Uterus (tissue), 4 donors: ENCODE measurements around the gene WDR6. TPM values are rescaled to one million over a fixed set of nuclear protein-coding genes. Genes with fewer than 3 reads are reported as not detected.

ENCODE experiments used
- DNase-seq, 2 donors: peaks; one replicate each; pipeline ENCODE4 v3.0.0-alpha.2; 2019 to 2020
- H3K27ac ChIP-seq, 2 donors: fragments of 200-600 bp; sonication (generic); 1 replicate in 1 of 2; 2 replicates in 1 of 2; pipeline ENCODE4 v1.5.1; 2016 to 2018
- H3K27me3 ChIP-seq, 2 donors: fragments of 200-600 bp; sonication (generic); one replicate each; pipeline ENCODE4 v1.5.1; 2018 to 2019; ENCODE audit warnings: control low read depth in 1 of 2
- H3K36me3 ChIP-seq, 2 donors: fragments of 200-600 bp; sonication (generic); one replicate each; pipeline ENCODE4 v1.5.1; 2019; ENCODE audit warnings: control low read depth in 1 of 2
- H3K4me1 ChIP-seq, 2 donors: fragments of 200-600 bp; sonication (generic); one replicate each; pipeline ENCODE4 v1.5.1; 2018 to 2019; ENCODE audit warnings: control low read depth in 1 of 2
- H3K4me3 ChIP-seq, 2 donors: fragments of 200-600 bp; sonication (generic); 1 replicate in 1 of 2; 2 replicates in 1 of 2; pipeline ENCODE4 v1.5.1; 2018 to 2019; ENCODE audit warnings: mild to moderate bottlenecking in 1 of 2
- H3K9me3 ChIP-seq, 2 donors: fragments of 200-600 bp; sonication (generic); one replicate each; pipeline ENCODE4 v1.5.1; 2019; ENCODE audit warnings: control low read depth in 1 of 2
- CTCF ChIP-seq, 4 experiments: fragments of 200-600 bp in 2 of 4; fragments of 450-650 bp in 2 of 4; sonication (generic) in 2 of 4; IDR thresholded peaks; one replicate each; pipeline ENCODE4 v1.5.1; 2016 to 2019; ENCODE audit warnings: antibody characterized with exemption in 4 of 4, mild to moderate bottlenecking in 2 of 4, moderate library complexity in 1 of 4
- POLR2A ChIP-seq, 2 donors: fragments of 450-650 bp; IDR thresholded peaks; one replicate each; pipeline ENCODE4 v1.6.1; 2016; ENCODE audit warnings: antibody characterized with exemption in 2 of 2, mild to moderate bottlenecking in 1 of 2, moderate library complexity in 1 of 2
- intact Hi-C: fragments of 100-400 bp; cut with DNase I; formaldehyde crosslinking; loops from one replicate; pipeline ENCODE4 v1.15.1; 2023; ENCODE audit warnings: low total_unique reads
- total RNA-seq, 4 donors: library from RNA; depleted of rRNA in 3 of 4; stranded (reverse); fragments of >200 nt in 3 of 4; gene quantifications; one replicate each; pipeline versions ENCODE4 v1.1.0 to v1.2.4, GENCODE V29; 2014 to 2023
- donor health status: DM: yes; HTN: yes; CAD: no.

The WDR6 gene
- total RNA-seq, 4 donors from 2014 or later: 50.0 to 243 (median 122) TPM

GRCh38 chr3:48997714-48998637 lies 9.2 kb upstream of the WDR6 start:
- intact Hi-C loops: no loop called here
- Histone ChIP-seq H3K36me3 (no peaks in the 10 kb centered on the region), H3K4me3 (no peak overlapping the region), H3K27ac (no peak overlapping the region), H3K9me3 (no peaks in the 10 kb centered on the region), H3K27me3 (no peaks in the 10 kb centered on the region), H3K4me1 (peaks cover 0 to 6% of the 10 kb centered on the region in 2 donors)
- TF ChIP-seq POLR2A (IDR thresholded peaks at IDR 0.05) (no peak), CTCF (IDR thresholded peaks at IDR 0.05) (no peak)
- no peak for DNase-seq

DNA sequence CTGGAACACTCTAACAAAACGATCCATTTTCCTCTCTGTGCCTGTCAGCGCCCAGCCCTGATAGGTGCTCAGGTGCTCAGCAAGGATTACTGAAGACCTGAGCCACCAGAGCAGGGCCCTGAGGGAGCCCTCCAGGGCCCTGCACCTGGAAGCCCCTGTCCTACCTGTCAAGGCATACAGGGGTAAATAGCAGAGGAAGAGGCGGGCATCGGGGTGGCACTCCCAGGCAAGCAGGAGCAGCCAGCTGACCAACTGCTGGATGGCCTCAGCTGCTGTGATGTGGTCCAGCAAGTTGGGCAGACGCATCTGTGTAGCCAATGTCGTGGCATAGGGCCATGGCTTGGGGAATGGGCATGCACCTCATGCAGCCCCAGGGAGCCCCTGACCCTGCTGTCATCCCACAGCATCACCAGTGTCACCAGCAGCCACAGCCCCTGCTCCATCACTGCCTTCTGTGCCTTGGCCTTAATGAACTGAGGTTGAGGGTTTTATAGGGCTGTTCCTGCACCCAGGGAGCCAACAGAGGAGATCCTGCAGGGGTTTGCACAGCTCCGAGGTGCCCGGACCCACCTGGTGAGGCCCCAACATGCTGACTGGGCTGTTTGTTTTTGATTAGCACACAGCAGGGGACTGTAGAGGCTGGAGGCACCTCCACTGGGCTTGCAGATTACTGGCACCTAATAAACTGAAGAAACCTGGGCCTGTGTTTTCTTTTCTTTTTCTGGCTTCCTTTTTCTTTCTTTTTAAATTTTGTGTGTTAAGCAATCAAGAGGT lies 7.9 kb upstream of the WDR6 start:
- intact Hi-C loops: no loop called here
- no peak for DNase-seq
- H3K27ac ChIP-seq: no peak overlapping the region
- no peak overlapping the region for H3K4me3 ChIP-seq
- TF ChIP-seq POLR2A (IDR thresholded peaks at IDR 0.05) (no peak), CTCF (IDR thresholded peaks at IDR 0.05) (no peak)
- no peaks in the 10 kb centered on the region for H3K27me3 ChIP-seq
- H3K4me1 ChIP-seq: peaks cover 0 to 6% of the 10 kb centered on the region in 2 donors
- H3K36me3 ChIP-seq: no peaks in the 10 kb centered on the region
- no peaks in the 10 kb centered on the region for H3K9me3 ChIP-seq

DNA sequence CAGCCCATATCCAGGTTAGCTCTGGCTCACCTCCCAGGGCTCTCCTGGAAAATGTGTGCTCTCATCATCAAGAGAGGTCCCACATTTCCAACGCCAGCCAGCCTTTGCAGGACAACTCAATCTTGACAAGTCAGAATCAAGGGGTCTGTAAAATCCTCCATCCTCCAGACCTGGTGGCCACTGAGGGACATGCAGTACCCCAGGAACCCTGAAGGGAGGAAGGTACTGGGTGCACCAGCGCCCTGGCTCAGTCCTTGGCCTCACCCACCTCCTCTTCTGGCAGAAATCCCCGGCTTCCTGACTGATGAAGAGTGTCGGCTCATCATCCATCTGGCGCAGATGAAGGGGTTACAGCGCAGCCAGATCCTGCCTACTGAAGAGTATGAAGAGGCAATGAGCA lies 6.0 kb upstream of the WDR6 start:
- intact Hi-C loops: no loop called here
- H3K36me3 ChIP-seq: no peaks in the 10 kb centered on the region
- no peak for DNase-seq
- TF ChIP-seq POLR2A (IDR thresholded peaks at IDR 0.05): no peak
- no peak for TF ChIP-seq CTCF (IDR thresholded peaks at IDR 0.05)
- no peaks in the 10 kb centered on the region for H3K9me3 ChIP-seq
- H3K27me3 ChIP-seq: no peaks in the 10 kb centered on the region
- H3K27ac ChIP-seq: no peak overlapping the region
- no peak overlapping the region for H3K4me3 ChIP-seq
- H3K4me1 ChIP-seq: peaks cover 0 to 6% of the 10 kb centered on the region in 2 donors

DNA sequence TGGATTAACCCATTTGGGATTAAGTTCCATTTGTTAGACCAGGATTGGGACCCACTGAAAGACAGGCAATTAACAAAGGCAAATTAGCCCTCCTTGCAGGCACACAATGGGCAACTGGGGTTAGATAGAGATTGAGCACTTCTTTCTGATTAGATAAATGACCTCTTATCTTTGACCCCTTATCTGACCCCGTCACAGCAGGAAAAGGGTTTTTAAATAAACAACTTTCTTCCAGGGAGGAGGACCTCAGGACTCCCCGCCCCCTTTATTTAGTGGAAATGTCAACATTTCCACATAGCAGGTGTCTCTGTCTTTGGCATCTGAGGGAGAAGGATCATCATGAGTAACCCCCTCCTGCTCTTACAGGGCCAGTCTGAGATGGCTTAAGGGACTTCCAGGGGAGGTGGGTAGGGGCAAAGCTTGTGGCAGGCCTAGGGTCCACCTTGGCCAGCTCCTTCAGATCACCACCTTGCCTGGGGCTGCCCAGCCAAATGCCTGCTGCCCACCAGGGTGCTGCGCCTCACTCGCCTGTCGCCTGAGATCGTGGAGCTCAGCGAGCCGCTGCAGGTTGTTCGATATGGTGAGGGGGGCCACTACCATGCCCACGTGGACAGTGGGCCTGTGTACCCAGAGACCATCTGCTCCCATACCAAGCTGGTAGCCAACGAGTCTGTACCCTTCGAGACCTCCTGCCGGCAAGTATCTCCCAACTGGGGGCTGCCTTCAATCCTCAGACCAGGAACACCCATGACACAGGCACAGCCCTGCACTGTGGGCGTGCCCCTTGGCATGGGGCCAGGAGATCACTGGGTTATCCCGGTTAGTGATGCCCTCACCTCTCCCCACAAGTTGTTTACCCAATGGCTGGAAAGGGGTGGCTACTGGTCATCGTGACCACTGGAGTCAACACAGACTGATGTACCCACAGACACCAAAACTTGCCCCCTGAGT lies 2.6 kb upstream of the WDR6 start:
- Histone ChIP-seq H3K9me3 (no peaks in the 10 kb centered on the region), H3K4me3 (no peak overlapping the region), H3K36me3 (no peaks in the 10 kb centered on the region), H3K27me3 (no peaks in the 10 kb centered on the region), H3K27ac (no peak overlapping the region), H3K4me1 (no peaks in the 10 kb centered on the region)
- intact Hi-C loops: no loop called here
- TF ChIP-seq POLR2A (IDR thresholded peaks at IDR 0.05) (no peak), CTCF (IDR thresholded peaks at IDR 0.05) (no peak)
- DNase-seq: no peak
